ENCODE data around the gene MGAT4B.

The MGAT4B gene

DNA sequence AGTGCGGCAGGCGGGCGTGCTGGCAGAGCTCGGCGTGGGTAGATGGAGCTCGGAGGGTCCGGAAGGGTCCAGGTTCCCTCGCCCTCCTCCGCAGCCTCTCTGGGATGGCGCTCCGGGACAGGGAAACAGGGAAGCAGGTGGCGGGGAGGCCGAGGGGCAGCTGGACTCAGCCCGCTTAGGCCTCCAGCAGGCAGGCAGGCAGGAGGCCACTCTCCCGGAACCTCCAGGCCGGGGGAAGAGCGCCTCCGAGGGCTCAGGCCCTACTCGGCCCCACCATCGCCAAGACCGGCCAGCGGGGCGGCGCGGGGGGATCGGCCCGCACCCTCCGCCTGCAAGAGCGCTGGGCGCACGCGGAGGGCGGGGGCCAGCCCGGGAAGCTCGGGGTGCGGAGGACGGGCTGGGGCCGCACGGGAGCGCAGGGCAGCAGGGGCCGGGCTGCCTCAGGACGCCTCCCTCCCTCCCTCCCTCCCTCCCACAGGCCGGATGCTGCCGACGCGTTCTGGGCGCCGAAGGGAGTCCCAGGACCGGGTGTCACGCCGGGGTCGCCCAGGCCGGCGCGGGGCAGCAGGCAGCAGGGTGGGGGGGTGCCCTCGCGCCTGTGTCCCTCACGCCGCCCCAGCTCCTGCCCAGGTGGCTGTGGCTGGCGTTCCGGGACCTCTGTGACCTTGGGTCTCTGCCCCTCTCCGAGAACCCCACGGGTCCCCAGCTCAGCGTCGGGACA lies 977 bp downstream of the MGAT4B start:
- H3K4me3 ChIP-seq (ENCODE audit: low read length): peak overlapping the region; percentile 65
- TF ChIP-seq, protein P1, sequence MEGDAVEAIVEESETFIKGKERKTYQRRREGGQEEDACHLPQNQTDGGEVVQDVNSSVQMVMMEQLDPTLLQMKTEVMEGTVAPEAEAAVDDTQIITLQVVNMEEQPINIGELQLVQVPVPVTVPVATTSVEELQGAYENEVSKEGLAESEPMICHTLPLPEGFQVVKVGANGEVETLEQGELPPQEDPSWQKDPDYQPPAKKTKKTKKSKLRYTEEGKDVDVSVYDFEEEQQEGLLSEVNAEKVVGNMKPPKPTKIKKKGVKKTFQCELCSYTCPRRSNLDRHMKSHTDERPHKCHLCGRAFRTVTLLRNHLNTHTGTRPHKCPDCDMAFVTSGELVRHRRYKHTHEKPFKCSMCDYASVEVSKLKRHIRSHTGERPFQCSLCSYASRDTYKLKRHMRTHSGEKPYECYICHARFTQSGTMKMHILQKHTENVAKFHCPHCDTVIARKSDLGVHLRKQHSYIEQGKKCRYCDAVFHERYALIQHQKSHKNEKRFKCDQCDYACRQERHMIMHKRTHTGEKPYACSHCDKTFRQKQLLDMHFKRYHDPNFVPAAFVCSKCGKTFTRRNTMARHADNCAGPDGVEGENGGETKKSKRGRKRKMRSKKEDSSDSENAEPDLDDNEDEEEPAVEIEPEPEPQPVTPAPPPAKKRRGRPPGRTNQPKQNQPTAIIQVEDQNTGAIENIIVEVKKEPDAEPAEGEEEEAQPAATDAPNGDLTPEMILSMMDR (conservative IDR thresholded peaks at IDR 0.05; ENCODE audit: low read depth, low read length): no peak
- DNase-seq (ENCODE audit: low read depth): no peak

DNA sequence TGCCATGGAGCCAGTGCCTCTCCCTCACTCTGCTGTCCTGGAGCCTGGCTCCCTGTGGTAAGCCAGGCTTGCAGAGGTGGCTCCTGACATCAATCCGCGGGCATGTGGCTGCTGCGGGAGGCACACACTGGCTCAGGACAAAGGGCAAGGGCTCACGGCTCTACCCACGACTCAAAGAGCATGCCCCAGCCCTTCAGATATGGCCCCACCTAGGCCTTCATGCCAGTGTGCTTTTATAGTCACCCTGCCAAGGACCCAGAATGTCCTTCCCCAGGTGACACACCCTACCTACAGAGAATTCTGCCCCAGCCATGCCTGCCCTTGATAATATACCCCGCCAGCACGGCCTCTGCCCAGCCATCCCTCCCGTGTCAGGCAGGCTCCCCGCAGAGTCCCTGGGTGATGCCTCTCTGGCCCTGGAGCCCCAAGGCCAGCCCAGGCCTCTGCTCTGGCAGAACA lies 1.6 kb downstream of the MGAT4B start:
- DNase-seq (ENCODE audit: low read depth): no peak
- peak overlapping the region; percentile 65 for H3K4me3 ChIP-seq (ENCODE audit: low read length)
- TF ChIP-seq, protein P1 (conservative IDR thresholded peaks at IDR 0.05; ENCODE audit: low read depth, low read length): no peak

DNA sequence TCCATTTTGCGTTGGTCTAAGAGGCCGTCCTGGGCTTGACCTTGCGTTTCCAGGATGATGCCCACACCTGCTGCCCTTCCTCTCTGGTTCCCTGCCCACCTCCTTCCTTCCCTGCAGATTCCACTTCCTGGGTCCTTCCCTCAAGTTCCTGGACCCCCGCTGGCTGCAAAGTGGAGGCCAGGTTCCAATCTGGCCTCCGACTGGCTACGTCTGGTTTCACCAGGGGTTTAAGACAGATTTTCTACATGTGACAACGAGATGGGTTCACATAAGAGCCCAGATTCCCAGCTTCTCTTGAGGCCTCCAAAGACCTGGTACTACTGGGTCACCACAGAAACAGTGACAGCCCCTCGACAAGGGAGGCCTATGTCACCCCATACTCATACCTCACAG lies 2.1 kb downstream of the MGAT4B start:
- DNase-seq (ENCODE audit: low read depth): no peak
- TF ChIP-seq, protein P1 (conservative IDR thresholded peaks at IDR 0.05; ENCODE audit: low read depth, low read length): no peak

DNA sequence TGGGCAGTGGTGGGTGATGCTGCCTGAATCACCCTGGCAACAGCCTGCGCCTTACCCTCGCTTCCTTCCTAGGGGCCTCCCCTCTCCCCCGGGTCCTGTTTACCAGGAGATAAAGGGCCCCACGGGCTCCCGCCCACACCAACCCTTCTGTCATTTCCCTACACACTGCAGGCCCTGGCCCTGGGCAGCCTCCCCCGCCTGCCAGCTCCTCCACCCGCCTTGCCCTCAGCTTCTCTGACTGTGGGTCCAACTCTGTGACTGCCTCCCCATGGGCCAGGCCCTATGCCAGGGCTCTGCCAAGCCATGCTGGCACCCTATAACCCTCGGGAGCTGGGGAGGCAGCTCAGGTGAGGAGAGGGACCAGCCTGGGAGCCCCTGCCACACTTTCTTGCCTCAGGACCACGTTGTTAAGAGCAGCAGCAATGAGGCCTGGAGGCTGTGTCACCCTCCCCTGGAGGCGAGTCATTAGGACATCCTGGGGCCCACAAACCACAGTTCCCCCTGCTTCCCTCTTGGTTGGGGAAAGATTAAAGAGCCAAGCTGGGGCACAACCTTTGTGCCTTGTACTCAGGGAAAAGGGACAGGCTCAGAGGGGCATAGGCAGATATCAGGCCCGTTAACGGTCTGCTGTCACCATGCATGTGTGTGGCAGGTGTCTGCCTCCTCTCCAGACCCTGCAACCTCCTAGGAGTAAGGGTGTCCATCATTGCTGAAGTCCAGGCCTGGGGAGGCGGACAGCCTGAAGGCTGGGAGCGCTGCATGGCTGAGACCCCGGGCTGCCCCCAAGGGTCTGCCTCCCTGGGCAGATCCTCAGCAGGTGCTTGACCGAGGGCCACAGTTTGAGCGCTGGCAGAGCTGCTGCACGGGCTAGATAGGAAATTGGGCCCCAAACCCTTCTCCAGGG lies 2.8 kb downstream of the MGAT4B start:
- DNase-seq (ENCODE audit: low read depth): no peak
- peak overlapping the region; percentile 8 for H3K4me3 ChIP-seq (ENCODE audit: low read length)
- TF ChIP-seq, protein P1 (conservative IDR thresholded peaks at IDR 0.05; ENCODE audit: low read depth, low read length): no peak

More for the DNA sequence above, 2.1 kb downstream of the MGAT4B start:
- H3K4me3 ChIP-seq (ENCODE audit: low read length): peak overlapping the region; percentile 65

DNA sequence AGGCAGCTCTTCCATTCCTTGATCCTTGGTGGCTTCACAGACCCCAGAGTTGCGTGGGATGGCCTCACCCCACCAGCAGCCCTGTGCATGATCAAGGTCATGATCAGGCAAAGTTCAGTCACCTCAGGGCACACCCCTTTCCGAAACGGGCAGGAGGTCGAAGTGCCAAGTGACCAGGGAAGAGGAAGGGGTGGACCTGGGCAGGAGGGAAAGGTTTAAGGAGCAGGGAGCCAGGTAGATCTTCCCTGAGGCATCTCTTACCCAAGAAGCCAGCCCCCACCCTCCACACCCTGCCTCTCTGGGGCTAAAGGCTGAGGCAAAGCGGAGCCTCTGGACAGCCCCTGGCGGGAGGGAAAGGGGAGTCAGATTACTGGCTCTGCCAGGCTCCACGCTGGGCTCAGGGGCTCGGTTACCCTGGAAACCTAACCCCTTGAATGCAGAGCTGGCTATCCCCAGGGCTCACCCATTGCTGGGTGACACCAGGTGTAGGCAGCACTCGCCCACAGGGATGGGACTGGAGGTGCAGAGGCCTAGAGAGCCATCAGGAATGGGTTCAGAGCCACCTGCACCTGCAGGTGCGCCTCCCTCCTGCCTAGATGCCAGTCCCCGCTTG lies 3.6 kb downstream of the MGAT4B start:
- TF ChIP-seq, protein P1 (conservative IDR thresholded peaks at IDR 0.05; ENCODE audit: low read depth, low read length): peak; percentile 1
- no peak for DNase-seq (ENCODE audit: low read depth)
- no peak overlapping the region for H3K4me3 ChIP-seq (ENCODE audit: low read length)

DNA sequence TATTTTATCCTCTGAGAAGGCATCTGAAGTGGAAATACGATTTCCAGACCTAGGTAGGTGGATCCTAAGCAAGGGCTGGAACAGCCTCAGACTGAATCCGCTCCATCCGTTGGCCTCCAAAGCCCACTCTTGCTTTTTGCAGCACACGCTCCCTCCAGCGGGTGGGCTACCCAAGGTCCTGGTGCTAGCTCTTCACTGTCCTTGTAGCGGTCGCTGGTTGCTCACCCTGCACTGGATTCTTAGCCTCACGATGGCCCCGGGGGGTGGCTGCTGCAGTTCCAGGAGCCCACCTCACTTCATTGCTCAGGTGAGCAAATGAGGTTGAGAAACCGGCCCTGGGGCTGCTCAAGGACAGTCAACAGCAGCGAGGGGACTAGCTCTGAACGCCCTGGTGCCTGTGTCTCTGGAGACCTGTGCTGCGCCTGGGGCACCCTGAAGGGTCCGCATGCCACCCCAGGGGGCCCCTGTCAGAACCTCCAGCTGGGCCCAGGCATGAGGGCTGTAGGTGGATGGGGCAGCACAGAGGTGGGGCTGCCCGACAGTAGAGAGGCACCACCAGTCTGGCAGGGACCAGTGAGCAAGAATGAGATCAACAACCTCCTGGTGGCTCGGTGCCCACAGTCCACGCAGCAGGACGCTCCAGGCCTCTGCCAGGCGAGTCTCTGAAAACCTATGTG lies 4.3 kb downstream of the MGAT4B start:
- TF ChIP-seq, protein P1 (conservative IDR thresholded peaks at IDR 0.05; ENCODE audit: low read depth, low read length): no peak
- H3K4me3 ChIP-seq (ENCODE audit: low read length): no peak overlapping the region
- no peak for DNase-seq (ENCODE audit: low read depth)

Data from retinal pigment epithelial cell (primary cell).